Measurements from ENCODE around the gene ISG20.

ISG20 gene

DNA sequence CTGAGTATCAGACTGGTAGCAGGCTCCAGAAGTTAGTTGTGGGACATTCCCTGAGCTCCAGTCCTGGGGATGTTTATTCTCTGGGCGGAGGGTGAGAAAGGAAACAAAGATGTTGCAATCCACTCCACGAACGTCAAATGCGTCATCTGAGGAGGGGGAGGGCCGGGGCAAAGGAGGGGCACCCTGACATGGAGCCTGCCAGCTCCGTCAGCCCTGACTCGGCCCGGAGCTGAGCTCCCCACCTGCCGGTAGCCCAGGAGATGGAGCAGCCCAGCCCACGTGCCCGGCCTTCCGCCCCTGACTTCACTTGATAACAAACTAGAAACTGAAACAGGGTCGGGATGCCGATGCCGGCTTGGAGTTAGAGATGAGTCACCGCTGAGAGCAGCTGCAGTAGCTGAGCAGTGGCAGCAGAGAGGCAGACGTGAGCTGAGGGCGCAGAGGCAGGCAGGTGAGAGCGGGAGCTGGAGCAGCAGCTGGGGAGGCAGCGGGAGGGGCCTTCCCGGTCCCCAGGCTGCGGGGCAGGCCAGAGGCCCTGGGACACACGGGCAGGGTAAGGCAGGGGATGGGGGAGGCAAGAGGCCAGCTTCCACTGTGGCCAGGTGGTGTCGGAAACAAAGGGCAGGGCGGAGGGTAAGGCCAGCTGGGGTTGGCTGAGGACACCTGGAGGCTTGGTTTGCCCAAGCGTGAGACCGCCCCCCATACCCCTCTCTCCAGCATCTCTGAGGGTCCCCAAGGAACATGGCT lies at the start of gene ISG20:
ISG20 (plus strand) TSS at position 391 of the 747 bp plus-strand sequence; CDS start at position 742, 351 bp downstream.
- DNase-seq = peak; percentile 43

DNA sequence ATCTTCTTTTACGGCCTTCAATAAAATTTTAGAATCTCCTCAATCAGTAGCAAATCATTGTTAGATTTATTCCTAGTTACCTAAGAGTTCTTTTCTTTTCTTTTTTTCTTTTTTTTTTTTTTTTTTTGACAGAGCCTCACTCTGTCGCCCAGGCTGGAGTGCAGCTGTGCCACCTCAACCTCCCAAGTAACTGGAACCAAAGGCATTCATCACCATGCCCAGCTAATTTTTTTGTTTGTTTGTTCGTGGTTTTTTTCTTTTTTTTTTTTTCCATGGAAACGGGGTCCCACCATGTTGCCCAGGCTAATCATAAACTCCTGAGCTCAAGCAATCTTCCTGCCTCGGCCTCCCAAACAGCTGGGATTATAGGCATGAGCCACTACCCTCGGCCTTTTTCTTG lies 48.1 kb upstream of the ISG20 start:
- DNase-seq = no peak

DNA sequence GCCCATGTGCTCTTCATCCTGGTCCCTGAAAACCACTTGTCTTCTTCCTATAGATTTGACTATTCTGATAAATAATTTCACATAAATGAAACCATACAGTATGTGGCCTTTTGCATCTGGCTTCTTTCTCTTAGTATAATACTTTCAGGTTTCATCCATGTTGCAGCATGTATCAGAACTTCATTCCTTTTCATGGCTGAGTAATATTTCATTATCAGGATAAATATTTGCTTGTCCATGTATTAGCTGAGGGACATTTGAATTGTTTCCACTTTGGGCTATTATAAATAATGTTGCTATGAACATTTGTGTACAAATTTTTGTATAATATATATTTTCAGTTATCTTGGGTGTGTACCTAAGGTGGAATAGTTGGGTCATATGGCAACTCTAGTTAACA lies 47.4 kb upstream of the ISG20 start:
- DNase-seq = no peak

DNA sequence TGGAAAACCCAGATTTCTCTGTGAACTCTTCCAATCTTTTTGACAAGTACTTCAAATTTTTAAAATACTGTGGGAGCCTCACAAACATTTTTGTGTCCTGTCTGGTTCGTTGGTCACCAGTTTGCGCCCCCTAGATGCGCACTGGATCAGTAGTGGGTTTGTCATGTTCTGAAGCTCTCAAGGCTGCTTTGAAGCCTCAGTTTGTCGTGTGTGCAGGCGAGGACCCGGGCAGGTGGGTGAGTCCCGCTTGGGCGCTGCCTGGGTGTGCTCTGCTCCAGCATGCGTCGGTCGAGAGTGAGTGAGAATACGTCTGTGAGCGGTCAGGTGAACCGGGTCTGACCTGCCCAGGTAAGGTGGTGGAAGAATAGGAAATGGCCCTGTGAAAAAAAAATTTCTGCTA lies 34.9 kb upstream of the ISG20 start:
- DNase-seq = no peak

DNA sequence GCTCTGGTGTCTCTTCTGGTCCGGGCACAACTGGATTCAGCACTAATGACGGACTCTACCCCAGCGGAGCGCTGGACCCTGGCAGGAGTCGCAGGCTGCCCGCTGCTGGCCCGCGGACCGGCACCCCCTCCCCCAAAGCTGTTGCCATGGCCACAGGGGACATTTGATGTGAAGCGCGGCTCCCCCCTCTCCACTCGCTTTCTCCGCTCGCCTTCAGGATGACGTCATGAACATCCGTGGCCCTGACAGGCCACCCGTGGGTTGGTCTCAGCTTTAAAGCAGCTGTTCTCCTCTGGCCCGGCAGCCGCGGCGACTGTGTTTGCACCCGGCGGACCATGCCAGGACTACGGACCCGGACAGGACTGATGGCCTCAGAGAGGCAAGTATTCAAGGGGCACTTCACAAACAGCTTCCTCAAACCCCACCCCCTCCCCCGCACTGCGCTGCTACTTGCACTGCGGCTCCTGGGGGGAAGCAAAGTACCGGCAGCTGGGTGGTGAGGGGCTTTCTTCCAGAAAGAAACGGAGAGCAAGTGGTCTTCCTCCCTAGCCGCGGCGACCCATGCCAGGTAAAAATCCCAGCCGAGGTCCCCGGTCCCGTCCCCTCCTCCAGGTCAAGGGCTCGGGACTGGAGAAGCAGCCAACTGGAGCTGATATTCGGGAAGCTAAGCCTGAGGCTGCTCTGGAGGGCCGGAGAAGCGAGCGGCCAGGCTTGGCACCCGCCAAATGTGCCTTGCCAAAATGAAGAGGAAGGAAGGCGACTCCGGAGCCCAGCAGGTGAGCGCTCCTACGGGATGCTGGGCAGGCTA lies 34.2 kb upstream of the ISG20 start:
- DNase-seq = peak; percentile 84

DNA sequence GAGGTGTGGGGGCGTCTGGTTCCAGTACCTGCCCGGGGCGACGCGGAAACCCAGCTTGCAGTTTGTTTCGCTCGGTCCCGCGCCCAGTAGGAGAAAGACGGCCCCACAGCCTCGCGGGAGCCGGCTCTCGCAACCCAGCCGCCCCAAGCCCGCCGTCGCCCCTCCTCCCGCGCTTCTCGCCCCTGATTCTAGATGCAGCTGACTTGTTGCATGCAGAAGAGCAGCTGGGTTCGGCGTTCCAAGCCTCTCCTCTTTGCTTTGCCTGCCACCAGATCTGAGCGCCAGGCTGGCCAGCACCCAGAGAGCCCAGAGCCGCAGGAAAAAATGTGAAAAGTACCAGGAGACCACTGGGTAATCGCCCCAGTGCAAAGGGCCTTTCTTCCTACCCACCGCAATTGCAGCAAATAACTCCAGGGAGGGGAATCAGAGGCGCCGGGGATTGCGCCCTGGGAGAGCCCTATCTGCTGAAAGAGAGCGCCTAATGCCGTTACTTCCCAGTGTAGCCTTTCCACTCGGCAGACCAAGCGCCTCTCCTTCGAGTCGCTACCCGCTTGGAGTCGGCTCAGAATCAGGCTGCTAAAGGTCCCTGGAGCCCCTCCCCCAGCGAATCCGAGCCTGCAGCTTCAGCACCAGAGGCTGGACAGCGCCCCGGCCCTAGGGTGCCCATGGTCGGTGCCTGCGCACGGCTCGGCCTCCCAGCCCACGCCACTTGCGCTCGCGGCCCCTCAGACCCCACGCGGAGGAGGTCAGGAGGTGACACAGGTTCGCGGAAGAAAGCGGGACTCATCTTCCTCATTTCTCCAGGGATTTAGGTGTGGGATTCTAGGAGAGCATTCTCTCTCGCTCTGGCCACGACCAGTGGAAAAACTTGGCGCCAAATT lies 33.4 kb upstream of the ISG20 start:
- peak; percentile 78 for DNase-seq

- DNase-seq = peak; percentile 30
Measured at GRCh38 chr15:88606070-88606794, 32.6 kb upstream of the ISG20 start.

GRCh38 chr15:88607951-88608350 lies 30.9 kb upstream of the ISG20 start:
- no peak for DNase-seq

- DNase-seq = no peak
Measured at GRCh38 chr15:88608607-88609181, 30.1 kb upstream of the ISG20 start.

GRCh38 chr15:88609344-88610090 lies 29.3 kb upstream of the ISG20 start:
- no peak for DNase-seq

DNA sequence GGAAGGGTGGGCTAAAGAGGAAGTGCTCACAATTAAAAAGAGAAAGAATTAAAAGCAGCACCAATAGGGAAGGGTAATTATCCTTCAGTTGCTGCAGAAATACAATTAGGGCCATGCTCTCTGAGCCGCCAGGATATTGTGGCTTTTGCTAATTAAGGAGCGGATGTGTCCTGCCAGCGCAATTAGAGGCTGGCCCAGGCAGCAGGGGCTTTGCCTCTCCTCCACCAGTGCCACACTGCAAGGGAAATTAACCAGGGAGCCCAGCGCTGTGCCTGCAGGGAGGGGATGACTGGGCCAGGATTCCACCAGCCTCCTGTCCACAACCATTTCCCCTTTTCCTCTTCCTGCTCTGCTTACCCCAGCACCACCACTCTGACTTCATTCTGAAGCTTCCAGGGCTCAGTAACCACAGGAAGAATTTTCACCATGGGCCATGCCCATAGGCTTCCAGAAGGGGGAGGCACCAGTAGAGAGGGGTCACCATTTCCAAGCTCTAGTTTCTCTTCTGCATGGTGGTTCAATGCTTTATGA lies 28.1 kb upstream of the ISG20 start:
- DNase-seq = peak; percentile 58

DNA sequence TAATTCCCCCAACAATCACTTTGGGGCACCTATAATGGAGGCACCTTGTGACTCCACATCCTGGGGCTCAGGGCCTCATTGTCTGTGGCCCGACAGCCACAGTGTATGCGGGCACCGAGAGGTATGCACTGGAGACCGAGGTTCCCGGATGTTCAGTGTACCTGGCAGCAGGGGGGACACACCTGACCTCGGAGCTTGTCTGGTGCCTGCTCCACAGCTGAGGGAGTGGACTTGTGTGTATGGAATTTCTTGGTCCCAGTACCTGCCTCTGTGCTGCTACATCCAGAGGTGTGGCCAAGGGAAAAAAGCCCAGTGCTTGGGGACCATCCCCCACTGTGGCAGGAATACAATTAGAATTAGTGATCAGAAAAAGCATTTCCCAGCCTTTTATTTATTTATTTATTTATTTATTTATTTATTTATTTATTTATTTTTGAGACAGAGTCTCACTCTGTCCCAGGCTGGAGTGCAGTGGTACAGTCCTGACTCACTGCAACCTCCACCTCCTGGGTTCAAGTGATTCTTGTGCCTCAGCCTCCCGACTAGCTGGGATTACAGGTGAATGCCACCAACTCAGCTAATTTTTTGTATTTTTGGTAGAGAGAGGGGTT lies 26.5 kb upstream of the ISG20 start:
- no peak for DNase-seq

DNA sequence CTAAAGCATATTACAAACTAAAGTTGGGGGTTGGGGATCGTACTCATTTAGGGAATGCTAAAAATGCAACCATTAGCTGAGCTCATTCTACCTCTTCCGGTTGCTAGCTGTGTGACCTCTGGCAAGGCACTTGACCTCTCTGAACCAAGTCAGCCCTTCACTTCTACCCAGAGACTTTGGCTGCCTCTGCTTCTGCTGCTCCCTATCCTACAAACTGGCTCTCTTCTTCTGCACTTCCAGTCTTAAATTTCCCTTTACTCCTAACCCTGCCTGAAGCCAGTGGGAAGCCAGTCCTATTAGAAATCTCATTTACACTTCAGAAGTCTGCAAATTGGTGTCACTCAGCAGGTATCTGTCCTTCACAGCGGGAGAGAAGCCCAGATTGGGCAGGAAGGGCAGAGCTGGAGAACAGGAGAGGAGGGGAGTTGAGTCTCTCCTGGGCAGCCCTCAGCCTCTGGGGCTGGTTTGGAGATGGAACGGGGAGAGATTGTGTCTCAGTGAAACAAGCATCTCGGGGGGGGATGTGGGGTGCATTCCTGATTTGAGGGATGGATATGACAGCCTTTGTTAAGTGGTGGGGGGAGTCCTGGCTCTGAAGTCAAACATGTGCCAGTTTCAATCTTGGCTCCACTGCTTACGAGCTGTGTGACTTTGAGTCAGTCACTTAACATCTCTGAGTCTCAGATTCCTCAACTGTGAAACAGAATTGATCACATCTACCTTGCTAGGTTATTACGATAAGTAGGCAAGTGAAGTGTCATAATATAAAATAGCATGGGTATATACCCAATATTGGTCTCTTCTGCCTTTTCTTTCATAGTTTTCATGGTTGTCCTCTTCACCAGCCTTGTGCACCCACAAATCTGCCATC lies 25.5 kb upstream of the ISG20 start:
- no peak for DNase-seq

DNA sequence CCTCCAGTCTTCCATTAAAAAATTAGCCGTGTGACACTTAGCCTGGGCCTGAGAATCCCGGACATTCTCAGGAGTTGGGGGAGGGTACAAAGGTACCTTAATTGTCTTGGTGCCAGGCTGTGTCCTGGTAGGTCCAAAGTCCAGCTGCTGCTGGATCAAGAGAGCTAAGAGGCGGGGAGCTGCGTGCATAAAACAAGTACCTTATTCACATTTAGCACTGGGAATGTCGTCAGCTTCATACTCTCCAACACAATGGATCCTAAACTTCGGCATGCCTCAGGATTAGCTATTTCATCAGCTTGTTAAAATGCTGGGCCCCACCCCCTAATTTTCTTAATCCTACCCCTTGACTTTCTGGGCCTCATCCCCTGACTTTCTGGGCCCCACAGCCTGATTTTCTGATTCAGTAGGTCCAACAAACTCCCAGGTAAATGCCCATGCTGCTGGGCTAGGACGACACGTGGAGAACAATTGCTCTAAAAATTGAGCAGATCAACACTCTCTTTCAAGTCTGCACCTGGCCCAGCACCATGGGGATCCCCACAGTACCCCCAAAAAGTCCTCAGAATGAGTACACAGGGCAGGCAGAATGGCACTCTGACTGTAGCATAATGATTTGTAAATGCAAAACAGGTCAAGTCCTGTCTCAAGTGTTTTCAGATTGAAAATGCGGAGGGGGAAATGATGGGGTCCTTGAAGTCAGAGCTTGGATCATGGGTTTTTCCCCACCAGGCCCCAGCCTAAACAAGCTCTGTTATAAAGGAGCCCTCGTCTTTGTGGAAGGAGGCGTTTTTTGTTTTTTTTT lies 23.3 kb upstream of the ISG20 start:
- DNase-seq = no peak

DNA sequence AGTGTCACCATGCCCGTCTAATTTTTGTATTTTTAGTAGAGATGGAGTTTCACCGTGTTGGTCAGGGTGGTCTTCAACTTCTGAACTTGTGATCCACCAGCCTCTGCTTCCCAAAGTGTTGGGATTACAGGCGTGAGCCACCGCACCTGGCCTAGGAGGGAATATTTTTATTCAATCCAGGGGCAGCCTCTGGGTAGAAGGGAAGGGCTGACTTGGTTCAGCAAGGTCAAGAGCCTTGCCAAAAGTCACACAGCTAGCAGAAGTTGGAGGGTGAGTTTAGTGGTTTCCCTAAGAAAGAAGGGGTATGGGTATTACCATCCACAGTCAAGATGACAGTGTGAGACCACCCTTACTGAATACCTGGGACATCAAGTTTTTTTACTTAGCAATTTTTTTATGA lies 22.6 kb upstream of the ISG20 start:
- no peak for DNase-seq

GRCh38 chr15:88617031-88617722 lies 21.6 kb upstream of the ISG20 start:
- DNase-seq = no peak

GRCh38 chr15:88617790-88618189 lies 21.0 kb upstream of the ISG20 start:
- no peak for DNase-seq

- DNase-seq = no peak
Measured at GRCh38 chr15:88618686-88619085, 20.1 kb upstream of the ISG20 start.
